DOHH2 (cell line): ENCODE results near the gene FBXW5.

Source experiments
- EZH2phosphoT487 ChIP-seq: fragments of 200-600 bp; sonication (generic); IDR thresholded peaks from 2 replicates; pipeline ENCODE4 v1.6.1; 2017; ENCODE audit warnings: borderline replicate concordance, mild to moderate bottlenecking, antibody characterized with exemption, low read length, moderate library complexity, mixed read lengths
- TF ChIP-seq, protein P1 (sequence below): fragments of 200-600 bp; sonication (generic); IDR thresholded peaks from one replicate; pipeline ENCODE4 v1.5.1; 2014; ENCODE audit warnings: antibody characterized with exemption, mild to moderate bottlenecking, low read depth, low read length; ENCODE audit not compliant: poor library complexity, severe bottlenecking

DNA sequence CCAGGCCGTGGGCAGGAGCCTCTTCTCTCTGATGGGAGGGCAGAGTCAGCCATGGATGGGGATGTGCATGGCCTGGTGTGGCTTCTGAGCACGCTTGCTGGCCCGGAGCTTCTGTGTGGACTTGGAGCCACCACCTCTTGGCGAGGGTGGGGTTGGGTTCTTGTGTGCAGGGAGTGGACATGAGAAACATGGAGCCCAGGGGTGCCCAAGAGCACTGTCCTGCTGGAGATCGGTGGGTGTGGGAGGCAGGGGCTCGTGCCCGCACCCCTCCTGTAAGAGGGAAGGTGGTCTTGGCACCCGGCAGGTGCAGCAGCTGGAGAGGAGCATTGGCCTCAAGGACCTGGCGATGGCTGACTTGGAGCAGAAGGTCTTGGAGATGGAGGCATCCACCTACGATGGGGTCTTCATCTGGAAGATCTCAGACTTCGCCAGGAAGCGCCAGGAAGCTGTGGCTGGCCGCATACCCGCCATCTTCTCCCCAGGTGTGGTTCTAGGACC lies 23.8 kb downstream of the FBXW5 start:
- no peak for TF ChIP-seq EZH2phosphoT487
- TF ChIP-seq, protein P1, sequence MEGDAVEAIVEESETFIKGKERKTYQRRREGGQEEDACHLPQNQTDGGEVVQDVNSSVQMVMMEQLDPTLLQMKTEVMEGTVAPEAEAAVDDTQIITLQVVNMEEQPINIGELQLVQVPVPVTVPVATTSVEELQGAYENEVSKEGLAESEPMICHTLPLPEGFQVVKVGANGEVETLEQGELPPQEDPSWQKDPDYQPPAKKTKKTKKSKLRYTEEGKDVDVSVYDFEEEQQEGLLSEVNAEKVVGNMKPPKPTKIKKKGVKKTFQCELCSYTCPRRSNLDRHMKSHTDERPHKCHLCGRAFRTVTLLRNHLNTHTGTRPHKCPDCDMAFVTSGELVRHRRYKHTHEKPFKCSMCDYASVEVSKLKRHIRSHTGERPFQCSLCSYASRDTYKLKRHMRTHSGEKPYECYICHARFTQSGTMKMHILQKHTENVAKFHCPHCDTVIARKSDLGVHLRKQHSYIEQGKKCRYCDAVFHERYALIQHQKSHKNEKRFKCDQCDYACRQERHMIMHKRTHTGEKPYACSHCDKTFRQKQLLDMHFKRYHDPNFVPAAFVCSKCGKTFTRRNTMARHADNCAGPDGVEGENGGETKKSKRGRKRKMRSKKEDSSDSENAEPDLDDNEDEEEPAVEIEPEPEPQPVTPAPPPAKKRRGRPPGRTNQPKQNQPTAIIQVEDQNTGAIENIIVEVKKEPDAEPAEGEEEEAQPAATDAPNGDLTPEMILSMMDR = no peak
